ENCODE data around the gene LDLRAD3.

- no peak for TF ChIP-seq POLR2AphosphoS5 (IDR thresholded peaks at IDR 0.05)
- no peak for TF ChIP-seq CTCF (IDR thresholded peaks at IDR 0.05)
- TF ChIP-seq POLR2A (IDR thresholded peaks at IDR 0.05): no peak
- no peak for TF ChIP-seq EP300 (IDR thresholded peaks at IDR 0.05; ENCODE audit: low read depth)
Measured at GRCh38 chr11:36095716-36096115, 151.9 kb downstream of the LDLRAD3 start.
